H1 (cell line): ENCODE results near the gene PTPN18.

Source experiments
- ATF2 ChIP-seq: IDR thresholded peaks from 2 replicates; pipeline ENCODE4 v1.6.1; 2012; ENCODE audit warnings: low read length, inconsistent platforms
- CEBPB ChIP-seq: IDR thresholded peaks from 2 replicates; pipeline ENCODE4 v1.6.1; 2012; ENCODE audit warnings: low read depth, low read length
- CTBP2 ChIP-seq: IDR thresholded peaks from 2 replicates; pipeline ENCODE4 v1.7.0; 2011; ENCODE audit warnings: borderline replicate concordance, mild to moderate bottlenecking, moderate library complexity, mixed read lengths, low read length; ENCODE audit not compliant: insufficient read depth, insufficient read length
- EZH2 ChIP-seq: fragments of 200-600 bp; sonication (generic); IDR thresholded peaks from 2 replicates; pipeline ENCODE4 v1.7.1; 2012; ENCODE audit warnings: low read depth, mild to moderate bottlenecking, moderate library complexity, low read length, inconsistent platforms; ENCODE audit not compliant: severe bottlenecking
- MAFK ChIP-seq: IDR thresholded peaks from 2 replicates; pipeline ENCODE4 v1.6.1; 2012; ENCODE audit warnings: low read depth, mild to moderate bottlenecking, improper control_type of control experiment, low read length
- POLR2A ChIP-seq, 2 experiments: IDR thresholded peaks; 1 replicate in 1 of 2; 2 replicates in 1 of 2; pipeline ENCODE4 v1.6.1; 2011; ENCODE audit warnings: low read depth in 2 of 2, low read length in 2 of 2, mild to moderate bottlenecking in 2 of 2; ENCODE audit errors: control extremely low read depth in 1 of 2
- POLR2AphosphoS5 ChIP-seq: IDR thresholded peaks from 2 replicates; pipeline ENCODE4 v1.6.1; 2011; ENCODE audit warnings: low read depth, low read length
- RAD21 ChIP-seq, 2 experiments: IDR thresholded peaks in 1 of 2; conservative IDR thresholded peaks in 1 of 2; 2 replicates each; pipeline ENCODE4 v1.6.1; 2011; ENCODE audit warnings: low read depth in 2 of 2, low read length in 2 of 2, improper control_type of control experiment in 1 of 2, inconsistent platforms in 1 of 2, mild to moderate bottlenecking in 1 of 2, moderate library complexity in 1 of 2
- RFX5 ChIP-seq: IDR thresholded peaks from 2 replicates; pipeline ENCODE4 v1.6.1; 2011; ENCODE audit warnings: low read depth, low read length, improper control_type of control experiment, borderline replicate concordance
- RXRA ChIP-seq: IDR thresholded peaks from 2 replicates; pipeline ENCODE4 v1.6.1; 2011; ENCODE audit warnings: low read depth, mild to moderate bottlenecking, low read length, moderate library complexity; ENCODE audit not compliant: insufficient read depth
- SIN3A ChIP-seq, 2 experiments: IDR thresholded peaks in 1 of 2; conservative IDR thresholded peaks in 1 of 2; 2 replicates each; pipeline ENCODE4 v1.6.1; 2011 to 2012; ENCODE audit warnings: low read length in 2 of 2, improper control_type of control experiment in 1 of 2, low read depth in 1 of 2, mild to moderate bottlenecking in 1 of 2
- SP4 ChIP-seq: IDR thresholded peaks from 2 replicates; pipeline ENCODE4 v1.6.1; 2012; ENCODE audit warnings: low read length, inconsistent platforms
- TF ChIP-seq, protein P1 (sequence below), 3 experiments: IDR thresholded peaks; 1 replicate in 2 of 3; 2 replicates in 1 of 3; pipeline versions ENCODE4 v1.5.1 to v1.6.1; 2011; ENCODE audit warnings: low read length in 3 of 3, mild to moderate bottlenecking in 3 of 3, inconsistent platforms in 2 of 3, low read depth in 1 of 3, moderate library complexity in 1 of 3; ENCODE audit not compliant: insufficient read depth in 1 of 3; ENCODE audit errors: control extremely low read depth in 1 of 3
- TF ChIP-seq, protein P2 (sequence below): IDR thresholded peaks from 2 replicates; pipeline ENCODE4 v1.6.1; 2011; ENCODE audit warnings: low read length, improper control_type of control experiment

- TF ChIP-seq CTBP2 (no peak), ATF2 (no peak), EZH2 (no peak), CEBPB (no peak), MAFK (no peak), RXRA (no peak), RAD21 (IDR thresholded peaks at IDR 0.05 in 1 of 2, conservative IDR thresholded peaks at IDR 0.05 in 1 of 2; ENCODE audit: low read depth in 2 of 2, low read length in 2 of 2) (no peak), POLR2A (IDR thresholded peaks at IDR 0.05; ENCODE audit: control extremely low read depth in 1 of 2, low read depth in 2 of 2, low read length in 2 of 2) (no peak), RFX5 (no peak), POLR2AphosphoS5 (no peak), SIN3A (conservative IDR thresholded peaks at IDR 0.05 in 1 of 2, IDR thresholded peaks at IDR 0.05 in 1 of 2; ENCODE audit: low read depth in 1 of 2, low read length in 2 of 2) (no peak), SP4 (no peak)
- TF ChIP-seq, protein P1, sequence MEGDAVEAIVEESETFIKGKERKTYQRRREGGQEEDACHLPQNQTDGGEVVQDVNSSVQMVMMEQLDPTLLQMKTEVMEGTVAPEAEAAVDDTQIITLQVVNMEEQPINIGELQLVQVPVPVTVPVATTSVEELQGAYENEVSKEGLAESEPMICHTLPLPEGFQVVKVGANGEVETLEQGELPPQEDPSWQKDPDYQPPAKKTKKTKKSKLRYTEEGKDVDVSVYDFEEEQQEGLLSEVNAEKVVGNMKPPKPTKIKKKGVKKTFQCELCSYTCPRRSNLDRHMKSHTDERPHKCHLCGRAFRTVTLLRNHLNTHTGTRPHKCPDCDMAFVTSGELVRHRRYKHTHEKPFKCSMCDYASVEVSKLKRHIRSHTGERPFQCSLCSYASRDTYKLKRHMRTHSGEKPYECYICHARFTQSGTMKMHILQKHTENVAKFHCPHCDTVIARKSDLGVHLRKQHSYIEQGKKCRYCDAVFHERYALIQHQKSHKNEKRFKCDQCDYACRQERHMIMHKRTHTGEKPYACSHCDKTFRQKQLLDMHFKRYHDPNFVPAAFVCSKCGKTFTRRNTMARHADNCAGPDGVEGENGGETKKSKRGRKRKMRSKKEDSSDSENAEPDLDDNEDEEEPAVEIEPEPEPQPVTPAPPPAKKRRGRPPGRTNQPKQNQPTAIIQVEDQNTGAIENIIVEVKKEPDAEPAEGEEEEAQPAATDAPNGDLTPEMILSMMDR (IDR thresholded peaks at IDR 0.05; ENCODE audit: control extremely low read depth in 1 of 3, insufficient read depth in 1 of 3, low read depth in 1 of 3, low read length in 3 of 3) = no peak
- TF ChIP-seq, protein P2, sequence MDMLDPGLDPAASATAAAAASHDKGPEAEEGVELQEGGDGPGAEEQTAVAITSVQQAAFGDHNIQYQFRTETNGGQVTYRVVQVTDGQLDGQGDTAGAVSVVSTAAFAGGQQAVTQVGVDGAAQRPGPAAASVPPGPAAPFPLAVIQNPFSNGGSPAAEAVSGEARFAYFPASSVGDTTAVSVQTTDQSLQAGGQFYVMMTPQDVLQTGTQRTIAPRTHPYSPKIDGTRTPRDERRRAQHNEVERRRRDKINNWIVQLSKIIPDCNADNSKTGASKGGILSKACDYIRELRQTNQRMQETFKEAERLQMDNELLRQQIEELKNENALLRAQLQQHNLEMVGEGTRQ = no peak
These were observed 25.3 kb downstream of the PTPN18 start for GRCh38 chr2:130381145-130381544.
